ENCODE data around the gene DLGAP1.

DNA sequence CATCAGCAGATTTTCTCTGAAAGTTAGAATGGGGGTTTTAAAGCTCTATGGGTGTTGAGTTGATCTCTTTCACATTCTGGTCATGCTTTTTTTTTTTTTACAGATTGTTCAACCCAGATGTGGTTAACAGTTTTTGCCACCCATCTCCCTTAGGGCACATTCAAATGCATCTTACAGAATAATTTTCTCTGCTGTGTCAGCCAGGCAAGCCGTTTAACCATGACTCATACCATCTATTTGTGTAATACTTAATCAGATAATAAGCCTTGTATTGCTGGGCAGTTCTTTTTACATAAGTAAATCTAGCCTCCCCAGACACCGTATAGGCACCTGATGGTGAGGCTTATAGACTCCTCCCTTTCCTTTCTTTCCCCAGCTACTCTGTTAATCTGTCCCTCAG is 943.1 kb downstream of the DLGAP1 start:
- TF ChIP-seq, protein P1, sequence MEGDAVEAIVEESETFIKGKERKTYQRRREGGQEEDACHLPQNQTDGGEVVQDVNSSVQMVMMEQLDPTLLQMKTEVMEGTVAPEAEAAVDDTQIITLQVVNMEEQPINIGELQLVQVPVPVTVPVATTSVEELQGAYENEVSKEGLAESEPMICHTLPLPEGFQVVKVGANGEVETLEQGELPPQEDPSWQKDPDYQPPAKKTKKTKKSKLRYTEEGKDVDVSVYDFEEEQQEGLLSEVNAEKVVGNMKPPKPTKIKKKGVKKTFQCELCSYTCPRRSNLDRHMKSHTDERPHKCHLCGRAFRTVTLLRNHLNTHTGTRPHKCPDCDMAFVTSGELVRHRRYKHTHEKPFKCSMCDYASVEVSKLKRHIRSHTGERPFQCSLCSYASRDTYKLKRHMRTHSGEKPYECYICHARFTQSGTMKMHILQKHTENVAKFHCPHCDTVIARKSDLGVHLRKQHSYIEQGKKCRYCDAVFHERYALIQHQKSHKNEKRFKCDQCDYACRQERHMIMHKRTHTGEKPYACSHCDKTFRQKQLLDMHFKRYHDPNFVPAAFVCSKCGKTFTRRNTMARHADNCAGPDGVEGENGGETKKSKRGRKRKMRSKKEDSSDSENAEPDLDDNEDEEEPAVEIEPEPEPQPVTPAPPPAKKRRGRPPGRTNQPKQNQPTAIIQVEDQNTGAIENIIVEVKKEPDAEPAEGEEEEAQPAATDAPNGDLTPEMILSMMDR (IDR thresholded peaks at IDR 0.05): no peak
- no peak for TF ChIP-seq EZH2 (IDR thresholded peaks at IDR 0.05; ENCODE audit: borderline replicate concordance, insufficient read depth, low read depth, low read length, poor library complexity, severe bottlenecking)
